ENCODE data around the gene UBA6.

Gene UBA6

GRCh38 chr4:67668315-67668714 lies 32.6 kb downstream of the UBA6 start:
- Histone ChIP-seq H3K9ac (ENCODE audit: low read depth, low read length) (no peak overlapping the region), H2AFZ (ENCODE audit: low read depth, low read length) (no peak overlapping the region), H3K4me1 (ENCODE audit: insufficient read depth, low read length) (no peaks in the 10 kb centered on the region), H3K4me2 (ENCODE audit: insufficient read depth, low read length) (no peak overlapping the region), H3K36me3 (ENCODE audit: insufficient read depth, low read length) (peaks cover 88% of the 10 kb centered on the region), H3K79me2 (ENCODE audit: insufficient read depth, low read length) (no peaks in the 10 kb centered on the region), H3K27ac (ENCODE audit: low read length) (no peak overlapping the region), H3K9me3 (ENCODE audit: insufficient read depth, low read length, severe bottlenecking) (no peaks in the 10 kb centered on the region), H4K20me1 (ENCODE audit: insufficient read depth, low read length) (no peaks in the 10 kb centered on the region), H3K4me3 (ENCODE audit: low read depth in 1 of 2, low read length in 2 of 2) (no peak overlapping the region), H3K27me3 (ENCODE audit: insufficient read depth, low read length, poor library complexity) (no peaks in the 10 kb centered on the region)
- DNase-seq (no peak), ATAC-seq (ENCODE audit: insufficient read depth, low read depth) (no peak)
- no peak for TF ChIP-seq EZH2 (IDR thresholded peaks at IDR 0.05; ENCODE audit: borderline replicate concordance, low read depth, low read length, severe bottlenecking)
- no peak for TF ChIP-seq CTCF (IDR thresholded peaks at IDR 0.05; ENCODE audit: borderline replicate concordance, extremely low read depth, low read length, poor library complexity, severe bottlenecking)

- H3K4me1 ChIP-seq (ENCODE audit: insufficient read depth, low read length): no peaks in the 10 kb centered on the region
- H3K4me3 ChIP-seq (ENCODE audit: low read depth in 1 of 2, low read length in 2 of 2): no peak overlapping the region
- TF ChIP-seq EZH2 (IDR thresholded peaks at IDR 0.05; ENCODE audit: borderline replicate concordance, low read depth, low read length, severe bottlenecking) (no peak), CTCF (IDR thresholded peaks at IDR 0.05; ENCODE audit: borderline replicate concordance, extremely low read depth, low read length, poor library complexity, severe bottlenecking) (no peak)
- H3K9me3 ChIP-seq (ENCODE audit: insufficient read depth, low read length, severe bottlenecking): peaks cover 23% of the 10 kb centered on the region
- no peak for ATAC-seq (ENCODE audit: insufficient read depth, low read depth)
- no peak overlapping the region for H3K27ac ChIP-seq (ENCODE audit: low read length)
- no peak for DNase-seq
- H3K4me2 ChIP-seq (ENCODE audit: insufficient read depth, low read length): no peak overlapping the region
- no peak overlapping the region for H3K9ac ChIP-seq (ENCODE audit: low read depth, low read length)
- no peaks in the 10 kb centered on the region for H3K27me3 ChIP-seq (ENCODE audit: insufficient read depth, low read length, poor library complexity)
- H3K36me3 ChIP-seq (ENCODE audit: insufficient read depth, low read length): peaks cover 83% of the 10 kb centered on the region
- no peak overlapping the region for H2AFZ ChIP-seq (ENCODE audit: low read depth, low read length)
- no peaks in the 10 kb centered on the region for H4K20me1 ChIP-seq (ENCODE audit: insufficient read depth, low read length)
- H3K79me2 ChIP-seq (ENCODE audit: insufficient read depth, low read length): no peaks in the 10 kb centered on the region
These were observed 40.5 kb downstream of the UBA6 start for GRCh38 chr4:67660418-67660817.

GRCh38 chr4:67659065-67659464 lies 41.9 kb downstream of the UBA6 start:
- no peaks in the 10 kb centered on the region for H4K20me1 ChIP-seq (ENCODE audit: insufficient read depth, low read length)
- no peak overlapping the region for H3K4me2 ChIP-seq (ENCODE audit: insufficient read depth, low read length)
- peaks cover 77% of the 10 kb centered on the region for H3K36me3 ChIP-seq (ENCODE audit: insufficient read depth, low read length)
- no peaks in the 10 kb centered on the region for H3K79me2 ChIP-seq (ENCODE audit: insufficient read depth, low read length)
- peaks cover 23% of the 10 kb centered on the region for H3K9me3 ChIP-seq (ENCODE audit: insufficient read depth, low read length, severe bottlenecking)
- ATAC-seq (ENCODE audit: insufficient read depth, low read depth): no peak
- H3K4me1 ChIP-seq (ENCODE audit: insufficient read depth, low read length): no peaks in the 10 kb centered on the region
- no peak for DNase-seq
- TF ChIP-seq EZH2 (IDR thresholded peaks at IDR 0.05; ENCODE audit: borderline replicate concordance, low read depth, low read length, severe bottlenecking) (no peak), CTCF (IDR thresholded peaks at IDR 0.05; ENCODE audit: borderline replicate concordance, extremely low read depth, low read length, poor library complexity, severe bottlenecking) (no peak)
- H3K9ac ChIP-seq (ENCODE audit: low read depth, low read length): no peak overlapping the region
- H3K4me3 ChIP-seq (ENCODE audit: low read depth in 1 of 2, low read length in 2 of 2): no peak overlapping the region
- no peaks in the 10 kb centered on the region for H3K27me3 ChIP-seq (ENCODE audit: insufficient read depth, low read length, poor library complexity)
- no peak overlapping the region for H3K27ac ChIP-seq (ENCODE audit: low read length)
- no peak overlapping the region for H2AFZ ChIP-seq (ENCODE audit: low read depth, low read length)

DNA sequence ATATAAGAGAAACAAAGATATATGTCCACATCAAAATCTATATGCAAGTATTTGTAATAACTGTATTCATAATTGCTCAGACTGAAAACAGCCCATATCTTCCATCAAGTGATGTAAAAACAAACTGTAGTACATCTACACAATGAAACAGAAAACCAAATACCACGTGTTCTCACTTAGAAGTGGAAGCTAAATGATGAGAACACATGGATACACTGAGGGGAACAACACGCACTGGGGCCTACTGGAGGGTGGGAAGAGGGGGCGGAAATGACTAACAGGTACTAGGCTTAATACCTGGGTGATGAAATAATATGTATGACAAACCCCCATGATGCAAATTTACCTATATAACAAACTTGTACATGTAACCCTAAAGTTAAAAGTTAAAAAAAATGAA lies 42.7 kb downstream of the UBA6 start:
- H3K9me3 ChIP-seq (ENCODE audit: insufficient read depth, low read length, severe bottlenecking): peaks cover 23% of the 10 kb centered on the region
- H3K27me3 ChIP-seq (ENCODE audit: insufficient read depth, low read length, poor library complexity): no peaks in the 10 kb centered on the region
- no peak overlapping the region for H3K27ac ChIP-seq (ENCODE audit: low read length)
- no peak overlapping the region for H3K9ac ChIP-seq (ENCODE audit: low read depth, low read length)
- no peak overlapping the region for H3K4me3 ChIP-seq (ENCODE audit: low read depth in 1 of 2, low read length in 2 of 2)
- TF ChIP-seq CTCF (IDR thresholded peaks at IDR 0.05; ENCODE audit: borderline replicate concordance, extremely low read depth, low read length, poor library complexity, severe bottlenecking): no peak
- no peak for TF ChIP-seq EZH2 (IDR thresholded peaks at IDR 0.05; ENCODE audit: borderline replicate concordance, low read depth, low read length, severe bottlenecking)
- H3K4me1 ChIP-seq (ENCODE audit: insufficient read depth, low read length): no peaks in the 10 kb centered on the region
- H2AFZ ChIP-seq (ENCODE audit: low read depth, low read length): no peak overlapping the region
- ATAC-seq (ENCODE audit: insufficient read depth, low read depth): no peak
- no peak overlapping the region for H3K4me2 ChIP-seq (ENCODE audit: insufficient read depth, low read length)
- no peak for DNase-seq
- peaks cover 71% of the 10 kb centered on the region for H3K36me3 ChIP-seq (ENCODE audit: insufficient read depth, low read length)
- no peaks in the 10 kb centered on the region for H4K20me1 ChIP-seq (ENCODE audit: insufficient read depth, low read length)
- H3K79me2 ChIP-seq (ENCODE audit: insufficient read depth, low read length): no peaks in the 10 kb centered on the region
